A673 (cell line): ENCODE data around the gene EVA1C.

Source experiments
- CTCF ChIP-seq: fragments of 300-800, 200-600 bp; sonication (generic); conservative IDR thresholded peaks from 2 replicates; pipeline ENCODE4 v1.5.1; 2017; ENCODE audit warnings: low read depth, mild to moderate bottlenecking, antibody characterized with exemption, low read length, moderate library complexity, mixed read lengths
- EZH2 ChIP-seq: fragments of 200-600 bp; sonication (generic); IDR thresholded peaks from 2 replicates; pipeline ENCODE4 v1.6.1; 2017; ENCODE audit warnings: borderline replicate concordance, low read depth, mild to moderate bottlenecking, mixed read lengths, antibody characterized with exemption, low read length; ENCODE audit not compliant: poor library complexity, severe bottlenecking

DNA sequence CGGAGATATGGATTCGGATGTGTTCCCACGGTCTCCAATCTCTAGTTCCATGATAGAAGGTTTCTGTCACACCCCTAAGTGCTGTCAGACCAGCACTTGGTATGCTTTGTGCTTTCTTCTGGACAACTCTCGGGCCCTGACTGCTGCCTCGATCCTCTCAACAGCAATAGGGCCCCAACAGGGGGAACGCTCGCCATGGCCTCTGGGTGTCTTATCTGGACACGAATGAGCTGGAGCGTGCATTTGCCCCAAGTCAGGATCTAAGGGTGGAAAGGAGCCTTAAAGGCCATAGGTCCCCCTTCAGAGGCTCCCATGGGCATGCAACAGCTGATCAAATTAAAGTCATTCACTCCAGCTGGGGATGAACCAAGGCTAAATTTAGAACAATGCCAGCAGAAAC, 96.1 kb downstream of the EVA1C start:
- TF ChIP-seq CTCF (no peak), EZH2 (no peak)
